ENCODE results near the gene CCDC149. TPM values are rescaled to one million over a fixed set of nuclear protein-coding genes. Genes with fewer than 3 reads are reported as not detected.
A peak's percentile ranks its signal among the peaks of the same experiment; 100 is the strongest.

CCDC149 gene
- total and polyA plus RNA-seq, 7 donors: 2.1 to 10.8 (median 7.8) TPM

- Histone ChIP-seq H3K4me1 (peaks cover 18% of the 10 kb centered on the region), H3K9me3 (no peaks in the 10 kb centered on the region), H3K27me3 (ENCODE audit: insufficient read depth in 3 of 3, low read length in 2 of 3) (peaks cover 0 to 5% (median 3%) of the 10 kb centered on the region in 3 donors), H3K27ac (no peak overlapping the region), H3K36me3 (ENCODE audit: insufficient read depth in 1 of 2, low read depth in 1 of 2) (no peaks in the 10 kb centered on the region), H3K4me3 (peak overlapping the region; percentile 48)
- intact Hi-C loops (cut with DNase I): no loop called here
- TF ChIP-seq, protein P1, sequence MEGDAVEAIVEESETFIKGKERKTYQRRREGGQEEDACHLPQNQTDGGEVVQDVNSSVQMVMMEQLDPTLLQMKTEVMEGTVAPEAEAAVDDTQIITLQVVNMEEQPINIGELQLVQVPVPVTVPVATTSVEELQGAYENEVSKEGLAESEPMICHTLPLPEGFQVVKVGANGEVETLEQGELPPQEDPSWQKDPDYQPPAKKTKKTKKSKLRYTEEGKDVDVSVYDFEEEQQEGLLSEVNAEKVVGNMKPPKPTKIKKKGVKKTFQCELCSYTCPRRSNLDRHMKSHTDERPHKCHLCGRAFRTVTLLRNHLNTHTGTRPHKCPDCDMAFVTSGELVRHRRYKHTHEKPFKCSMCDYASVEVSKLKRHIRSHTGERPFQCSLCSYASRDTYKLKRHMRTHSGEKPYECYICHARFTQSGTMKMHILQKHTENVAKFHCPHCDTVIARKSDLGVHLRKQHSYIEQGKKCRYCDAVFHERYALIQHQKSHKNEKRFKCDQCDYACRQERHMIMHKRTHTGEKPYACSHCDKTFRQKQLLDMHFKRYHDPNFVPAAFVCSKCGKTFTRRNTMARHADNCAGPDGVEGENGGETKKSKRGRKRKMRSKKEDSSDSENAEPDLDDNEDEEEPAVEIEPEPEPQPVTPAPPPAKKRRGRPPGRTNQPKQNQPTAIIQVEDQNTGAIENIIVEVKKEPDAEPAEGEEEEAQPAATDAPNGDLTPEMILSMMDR (IDR thresholded peaks at IDR 0.05): no peak
- ATAC-seq (peak in 1 of 4 donors; percentile 41), DNase-seq (peak in 1 of 2 donors; percentile 60)
- 23 to 45% (median 24%) methylated on average over 25 of the region's 25 CpGs for WGBS, 3 donors
Measured at GRCh38 chr4:24800325-24800895, 112.4 kb downstream of the CCDC149 start.

GRCh38 chr4:24799544-24800324 is 113.1 kb downstream of the CCDC149 start:
- 19 to 31% (median 25%) methylated on average over 80 to 103 of the region's 103 CpGs for WGBS, 3 donors
- no peak for ATAC-seq
- TF ChIP-seq, protein P1 (IDR thresholded peaks at IDR 0.05): no peak
- peak in 1 of 2 donors; percentile 52 for DNase-seq
- Histone ChIP-seq H3K4me1 (peaks cover 19% of the 10 kb centered on the region), H3K9me3 (no peaks in the 10 kb centered on the region), H3K36me3 (ENCODE audit: insufficient read depth in 1 of 2, low read depth in 1 of 2) (no peaks in the 10 kb centered on the region), H3K27me3 (ENCODE audit: insufficient read depth in 3 of 3, low read length in 2 of 3) (peaks cover 0 to 5% (median 3%) of the 10 kb centered on the region in 3 donors), H3K4me3 (peak overlapping the region; percentile 48), H3K27ac (no peak overlapping the region)
- intact Hi-C loops (cut with DNase I): loop anchor here in 1 of 2 donors (10.0 kb wide), 1 partner anchor 215 kb away; the partner anchor contains the start of gene DHX15

DNA sequence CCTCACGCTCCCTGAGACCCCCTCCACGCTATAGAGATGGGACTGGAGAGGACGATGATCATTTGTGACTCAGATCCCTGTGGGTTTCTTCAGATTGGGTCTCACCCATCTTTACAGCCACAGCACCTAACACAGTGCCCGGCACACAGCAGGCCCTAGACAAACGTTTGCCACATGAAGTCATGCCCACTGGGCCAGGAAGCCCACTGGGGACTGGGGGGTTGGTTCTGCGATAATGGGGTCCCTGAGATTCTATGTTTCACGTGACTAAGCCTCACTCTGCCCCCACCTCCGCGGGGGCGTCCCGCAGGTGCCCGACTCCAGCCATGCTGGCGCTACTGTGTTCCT is 113.7 kb downstream of the CCDC149 start:
- no peak overlapping the region for H3K4me3 ChIP-seq
- peaks cover 0 to 5% (median 3%) of the 10 kb centered on the region in 3 donors for H3K27me3 ChIP-seq (ENCODE audit: insufficient read depth in 3 of 3, low read length in 2 of 3)
- H3K9me3 ChIP-seq: no peaks in the 10 kb centered on the region
- TF ChIP-seq, protein P1 (IDR thresholded peaks at IDR 0.05): no peak
- ATAC-seq (no peak), DNase-seq (no peak)
- intact Hi-C loops (cut with DNase I): loop anchor here in 1 of 2 donors (10.0 kb wide), 1 partner anchor 214 kb away; the partner anchor contains the start of gene DHX15
- H3K4me1 ChIP-seq: peaks cover 24% of the 10 kb centered on the region
- no peak overlapping the region for H3K27ac ChIP-seq
- 76 to 88% (median 84%) methylated on average over 13 of the region's 13 CpGs for WGBS, 3 donors
- no peaks in the 10 kb centered on the region for H3K36me3 ChIP-seq (ENCODE audit: insufficient read depth in 1 of 2, low read depth in 1 of 2)

GRCh38 chr4:24798036-24798610 is 114.7 kb downstream of the CCDC149 start:
- TF ChIP-seq, protein P1 (IDR thresholded peaks at IDR 0.05): no peak
- ATAC-seq (no peak), DNase-seq (no peak)
- peaks cover 25% of the 10 kb centered on the region for H3K4me1 ChIP-seq
- H3K27me3 ChIP-seq (ENCODE audit: insufficient read depth in 3 of 3, low read length in 2 of 3): peaks cover 0 to 5% (median 3%) of the 10 kb centered on the region in 3 donors
- WGBS, 3 donors: 67 to 77% (median 68%) methylated on average over 5 of the region's 5 CpGs
- intact Hi-C loops (cut with DNase I): loop anchor here in 1 of 2 donors (10.0 kb wide), 1 partner anchor 213 kb away; the partner anchor contains the start of gene DHX15
- no peak overlapping the region for H3K27ac ChIP-seq
- no peaks in the 10 kb centered on the region for H3K9me3 ChIP-seq
- no peak overlapping the region for H3K4me3 ChIP-seq
- H3K36me3 ChIP-seq (ENCODE audit: insufficient read depth in 1 of 2, low read depth in 1 of 2): no peaks in the 10 kb centered on the region

Data from psoas muscle (tissue), 8 donors.